Adrenal gland (tissue), 5 donors: ENCODE results near the gene MLN.

Experiments used
- POLR2A ChIP-seq, 2 donors: fragments of 450-650 bp; IDR thresholded peaks; one replicate each; pipeline ENCODE4 v1.6.1; 2017; ENCODE audit warnings: antibody characterized with exemption in 2 of 2, mild to moderate bottlenecking in 2 of 2, moderate library complexity in 1 of 2
- TF ChIP-seq, protein P1 (sequence below), 6 experiments: fragments of 450-650 bp in 4 of 6; fragments of 200-600 bp in 2 of 6; sonication (generic) in 1 of 6; IDR thresholded peaks; 1 replicate in 5 of 6; 2 replicates in 1 of 6; pipeline versions ENCODE4 v1.5.1 to v1.8.0; 2016 to 2021; ENCODE audit warnings: antibody characterized with exemption in 6 of 6, mild to moderate bottlenecking in 2 of 6, moderate library complexity in 1 of 6
- donor health status: DM: no; HTN: no; CAD: no.

DNA sequence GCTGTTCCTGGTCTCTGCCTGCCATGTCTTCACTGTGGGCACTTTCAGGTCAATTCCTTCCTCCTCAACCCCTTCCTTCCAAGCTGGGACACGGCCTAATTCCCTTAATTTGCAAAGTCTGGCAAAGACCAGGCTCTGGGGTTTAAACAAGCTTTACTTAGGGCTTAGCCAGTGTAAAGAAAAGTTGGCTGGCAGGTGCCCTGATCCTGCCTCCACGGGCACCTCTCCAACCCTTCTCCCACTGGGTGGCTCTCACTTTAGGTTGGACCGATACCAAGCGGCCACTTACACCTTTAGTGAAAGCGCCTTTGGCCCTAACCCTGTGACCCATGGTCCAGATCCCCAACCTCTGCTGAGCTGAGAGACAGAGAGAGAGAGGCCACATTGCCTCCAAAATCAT lies 13.7 kb upstream of the MLN start:
- TF ChIP-seq, protein P1, sequence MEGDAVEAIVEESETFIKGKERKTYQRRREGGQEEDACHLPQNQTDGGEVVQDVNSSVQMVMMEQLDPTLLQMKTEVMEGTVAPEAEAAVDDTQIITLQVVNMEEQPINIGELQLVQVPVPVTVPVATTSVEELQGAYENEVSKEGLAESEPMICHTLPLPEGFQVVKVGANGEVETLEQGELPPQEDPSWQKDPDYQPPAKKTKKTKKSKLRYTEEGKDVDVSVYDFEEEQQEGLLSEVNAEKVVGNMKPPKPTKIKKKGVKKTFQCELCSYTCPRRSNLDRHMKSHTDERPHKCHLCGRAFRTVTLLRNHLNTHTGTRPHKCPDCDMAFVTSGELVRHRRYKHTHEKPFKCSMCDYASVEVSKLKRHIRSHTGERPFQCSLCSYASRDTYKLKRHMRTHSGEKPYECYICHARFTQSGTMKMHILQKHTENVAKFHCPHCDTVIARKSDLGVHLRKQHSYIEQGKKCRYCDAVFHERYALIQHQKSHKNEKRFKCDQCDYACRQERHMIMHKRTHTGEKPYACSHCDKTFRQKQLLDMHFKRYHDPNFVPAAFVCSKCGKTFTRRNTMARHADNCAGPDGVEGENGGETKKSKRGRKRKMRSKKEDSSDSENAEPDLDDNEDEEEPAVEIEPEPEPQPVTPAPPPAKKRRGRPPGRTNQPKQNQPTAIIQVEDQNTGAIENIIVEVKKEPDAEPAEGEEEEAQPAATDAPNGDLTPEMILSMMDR (IDR thresholded peaks at IDR 0.05): no peak
- no peak for TF ChIP-seq POLR2A (IDR thresholded peaks at IDR 0.05)
